Uterus (tissue), 4 donors: Measurements from ENCODE around the gene SRPRA. TPM values are rescaled to one million over a fixed set of nuclear protein-coding genes. Genes with fewer than 3 reads are reported as not detected.

Experiments used
- DNase-seq, 2 donors: peaks; one replicate each; pipeline ENCODE4 v3.0.0-alpha.2; 2019 to 2020
- H3K27ac ChIP-seq, 2 donors: fragments of 200-600 bp; sonication (generic); 1 replicate in 1 of 2; 2 replicates in 1 of 2; pipeline ENCODE4 v1.5.1; 2016 to 2018
- H3K27me3 ChIP-seq, 2 donors: fragments of 200-600 bp; sonication (generic); one replicate each; pipeline ENCODE4 v1.5.1; 2018 to 2019; ENCODE audit warnings: control low read depth in 1 of 2
- H3K36me3 ChIP-seq, 2 donors: fragments of 200-600 bp; sonication (generic); one replicate each; pipeline ENCODE4 v1.5.1; 2019; ENCODE audit warnings: control low read depth in 1 of 2
- H3K4me1 ChIP-seq, 2 donors: fragments of 200-600 bp; sonication (generic); one replicate each; pipeline ENCODE4 v1.5.1; 2018 to 2019; ENCODE audit warnings: control low read depth in 1 of 2
- H3K4me3 ChIP-seq, 2 donors: fragments of 200-600 bp; sonication (generic); 1 replicate in 1 of 2; 2 replicates in 1 of 2; pipeline ENCODE4 v1.5.1; 2018 to 2019; ENCODE audit warnings: mild to moderate bottlenecking in 1 of 2
- H3K9me3 ChIP-seq, 2 donors: fragments of 200-600 bp; sonication (generic); one replicate each; pipeline ENCODE4 v1.5.1; 2019; ENCODE audit warnings: control low read depth in 1 of 2
- POLR2A ChIP-seq, 2 donors: fragments of 450-650 bp; IDR thresholded peaks; one replicate each; pipeline ENCODE4 v1.6.1; 2016; ENCODE audit warnings: antibody characterized with exemption in 2 of 2, mild to moderate bottlenecking in 1 of 2, moderate library complexity in 1 of 2
- intact Hi-C: fragments of 100-400 bp; cut with DNase I; formaldehyde crosslinking; loops from one replicate; pipeline ENCODE4 v1.15.1; 2023; ENCODE audit warnings: low total_unique reads
- small RNA-seq: library from RNA; depleted of rRNA; stranded (forward); fragments of <200 nt; gene quantifications from one replicate; pipeline ENCODE3, GENCODE V24; 2016
- total RNA-seq, 4 donors: library from RNA; depleted of rRNA in 3 of 4; stranded (reverse); fragments of >200 nt in 3 of 4; gene quantifications; one replicate each; pipeline versions ENCODE4 v1.1.0 to v1.2.4, GENCODE V29; 2014 to 2023
- TF ChIP-seq, protein P1 (sequence below), 4 experiments: fragments of 200-600 bp in 2 of 4; fragments of 450-650 bp in 2 of 4; sonication (generic) in 2 of 4; IDR thresholded peaks; one replicate each; pipeline ENCODE4 v1.5.1; 2016 to 2019; ENCODE audit warnings: antibody characterized with exemption in 4 of 4, mild to moderate bottlenecking in 2 of 4, moderate library complexity in 1 of 4
- donor health status: DM: yes; HTN: yes; CAD: no.

Gene SRPRA
- total RNA-seq, 4 donors from 2014 or later, result 34.6 to 129 (median 67.2) TPM

DNA sequence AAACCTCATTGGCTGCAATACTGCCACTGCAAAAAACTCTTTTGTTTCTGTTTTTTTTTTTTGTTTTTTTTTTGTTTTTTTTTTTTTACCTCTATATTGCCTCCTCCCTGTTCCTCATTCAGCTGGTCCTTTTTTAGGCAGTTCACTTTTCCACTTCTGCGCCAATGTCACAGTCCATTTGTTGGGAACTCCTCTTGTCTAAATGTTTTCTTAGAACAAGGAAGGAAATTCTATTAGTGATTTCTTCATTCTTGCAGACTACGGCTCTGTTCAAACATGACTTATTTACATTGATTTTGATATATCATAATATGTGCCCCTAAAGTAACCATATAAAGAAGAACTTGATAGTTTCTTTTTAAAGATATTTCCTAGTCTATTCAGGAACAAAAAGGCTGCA is 54.3 kb downstream of the SRPRA start:
- Histone ChIP-seq H3K27ac (no peak overlapping the region), H3K36me3 (no peaks in the 10 kb centered on the region), H3K9me3 (no peaks in the 10 kb centered on the region), H3K27me3 (no peaks in the 10 kb centered on the region), H3K4me3 (no peak overlapping the region), H3K4me1 (no peaks in the 10 kb centered on the region)
- TF ChIP-seq POLR2A (IDR thresholded peaks at IDR 0.05), result no peak
- TF ChIP-seq, protein P1, sequence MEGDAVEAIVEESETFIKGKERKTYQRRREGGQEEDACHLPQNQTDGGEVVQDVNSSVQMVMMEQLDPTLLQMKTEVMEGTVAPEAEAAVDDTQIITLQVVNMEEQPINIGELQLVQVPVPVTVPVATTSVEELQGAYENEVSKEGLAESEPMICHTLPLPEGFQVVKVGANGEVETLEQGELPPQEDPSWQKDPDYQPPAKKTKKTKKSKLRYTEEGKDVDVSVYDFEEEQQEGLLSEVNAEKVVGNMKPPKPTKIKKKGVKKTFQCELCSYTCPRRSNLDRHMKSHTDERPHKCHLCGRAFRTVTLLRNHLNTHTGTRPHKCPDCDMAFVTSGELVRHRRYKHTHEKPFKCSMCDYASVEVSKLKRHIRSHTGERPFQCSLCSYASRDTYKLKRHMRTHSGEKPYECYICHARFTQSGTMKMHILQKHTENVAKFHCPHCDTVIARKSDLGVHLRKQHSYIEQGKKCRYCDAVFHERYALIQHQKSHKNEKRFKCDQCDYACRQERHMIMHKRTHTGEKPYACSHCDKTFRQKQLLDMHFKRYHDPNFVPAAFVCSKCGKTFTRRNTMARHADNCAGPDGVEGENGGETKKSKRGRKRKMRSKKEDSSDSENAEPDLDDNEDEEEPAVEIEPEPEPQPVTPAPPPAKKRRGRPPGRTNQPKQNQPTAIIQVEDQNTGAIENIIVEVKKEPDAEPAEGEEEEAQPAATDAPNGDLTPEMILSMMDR (IDR thresholded peaks at IDR 0.05), result no peak
- intact Hi-C loops, result no loop called here
- DNase-seq, result no peak

Small RNAs within 50 kb of the gene (small RNA-seq; reads per million reads assigned to genes)
- gene RN7SL351P, result not detected
- gene RNU4-86P, result not detected

Other genes starting within 250 kb of the SRPRA start
- gene CDON, start 206.0 kb downstream of the SRPRA start, total RNA-seq, result 100 to 1,000 TPM in 3 of 4 donors, 10 to 100 TPM in 1; 38.5 to 261 (median 213) TPM
- gene RPUSD4, start 57.2 kb downstream of the SRPRA start, total RNA-seq, result 10 to 100 TPM in 2 of 4 donors, 1 to 10 TPM in 2; 7.6 to 37.4 (median 16.4) TPM
- 10 to 100 TPM; 14.7 to 31.8 (median 17.8) TPM for gene FAM118B, start 57.1 kb downstream of the SRPRA start, total RNA-seq
- gene FOXRED1, start 259 bp upstream of the SRPRA start, total RNA-seq, result 10 to 100 TPM in 2 of 4 donors, 1 to 10 TPM in 1, under 1 TPM in 1; 0.29 to 29.1 (median 9.4) TPM
- gene TIRAP, start 14.2 kb upstream of the SRPRA start, total RNA-seq, result 10 to 100 TPM in 1 of 4 donors, 1 to 10 TPM in 2, under 1 TPM in 1; 0.88 to 17.7 (median 5.0) TPM
- 10 to 100 TPM in 3 of 4 donors, 1 to 10 TPM in 1; 6.4 to 19.7 (median 13.0) TPM for gene DCPS, start 35.2 kb upstream of the SRPRA start, total RNA-seq
- gene ST3GAL4, start 86.8 kb upstream of the SRPRA start, total RNA-seq, result 10 to 100 TPM; 11.8 to 53.3 (median 34.8) TPM